GM12878 (cell line): ENCODE results near the gene MTR. TPM values are rescaled to one million over a fixed set of nuclear protein-coding genes. Genes with fewer than 3 reads are reported as not detected.

ENCODE experiments used
- ATAC-seq: fragments of 200-7000 bp; cut with Tn5 transposase; 3 replicates; pipeline ENCODE4 v1.9.1; 2020; ENCODE audit warnings: mild to moderate bottlenecking, moderate library complexity
- BruUV-seq: library from RNA; stranded (reverse); fragments of 400-500 nt; replicated peaks from 2 replicates; lab custom pipeline; 2021; lab: Mats Ljungman, UMichigan
- CTCF ChIA-PET: fragments of 300-600 bp; sonication (Branson Sonifier 250); formaldehyde crosslinking; extraction: SDS; loops from one replicate; lab custom pipeline; 2021; ENCODE audit warnings: inconsistent platforms; lab: Yijun Ruan, JAX
- POLR2A ChIA-PET: fragments of 350-600 bp; formaldehyde crosslinking; extraction: SDS; loops from one replicate; lab custom pipeline; 2021; ENCODE audit warnings: inconsistent platforms; lab: Charles Lee
- RAD21 ChIA-PET: fragments of 300-600 bp; sonication (Branson Sonifier 250); formaldehyde crosslinking; loops from one replicate; lab custom pipeline; 2023; ENCODE audit warnings: antibody characterized with exemption; ENCODE audit not compliant: unreplicated experiment; lab: Charles Lee
- SMC1A ChIA-PET: fragments of 300-600 bp; sonication (Branson Sonifier 250); formaldehyde crosslinking; loops from one replicate; lab custom pipeline; 2023; ENCODE audit not compliant: unreplicated experiment, uncharacterized antibody; lab: Charles Lee
- DNase-seq: peaks from one replicate; pipeline ENCODE4 v3.0.0-alpha.2; 2011; ENCODE audit warnings: low read depth, low spot score
- FAIRE-seq: peaks from 3 replicates; lab custom pipeline; 2011; peaks lifted over from hg19 to GRCh38; lab: Jason Lieb, UNC
- H2AFZ ChIP-seq: 2 replicates; pipeline ENCODE4 v1.6.0; 2011; ENCODE audit warnings: low read depth, low read length, control low read depth; ENCODE audit not compliant: control insufficient read depth
- H3K27ac ChIP-seq: 2 replicates; pipeline ENCODE4 v1.5.1; 2011; ENCODE audit warnings: control low read depth; ENCODE audit not compliant: control insufficient read depth, insufficient read depth
- H3K27me3 ChIP-seq, 2 experiments: replicated peaks in 1 of 2; 2 replicates each; pipeline versions ENCODE4 v1.6.0 to v1.6.1; 2011; ENCODE audit warnings: low read length in 1 of 2; ENCODE audit not compliant: control insufficient read depth in 2 of 2, insufficient read depth in 2 of 2
- H3K36me3 ChIP-seq, 2 experiments: 2 replicates each; pipeline ENCODE4 v1.5.1; 2011; ENCODE audit warnings: low read length in 1 of 2; ENCODE audit not compliant: control insufficient read depth in 2 of 2, insufficient read depth in 2 of 2
- H3K4me1 ChIP-seq: 2 replicates; pipeline ENCODE4 v1.6.1; 2011; ENCODE audit warnings: mild to moderate bottlenecking, low read length, moderate library complexity, mixed read lengths; ENCODE audit not compliant: control insufficient read depth, insufficient read depth
- H3K4me2 ChIP-seq: 2 replicates; pipeline ENCODE4 v1.6.0; 2011; ENCODE audit warnings: control low read depth; ENCODE audit not compliant: control insufficient read depth, insufficient read depth
- H3K4me3 ChIP-seq: fragments of 200-600 bp; sonication (generic); 2 replicates; pipeline ENCODE4 v1.5.1; 2016
- H3K79me2 ChIP-seq: 2 replicates; pipeline ENCODE4 v1.6.0; 2011; ENCODE audit warnings: low read length; ENCODE audit not compliant: control insufficient read depth, insufficient read depth
- H3K9ac ChIP-seq: 2 replicates; pipeline ENCODE4 v1.8.0; 2011; ENCODE audit warnings: low read length, control low read depth, mixed read lengths; ENCODE audit not compliant: control insufficient read depth, insufficient read depth
- H3K9me3 ChIP-seq: replicated peaks from 3 replicates; pipeline ENCODE4 v1.5.1; 2011; ENCODE audit warnings: mild to moderate bottlenecking, low read length; ENCODE audit not compliant: control insufficient read depth, insufficient read depth
- H4K20me1 ChIP-seq: 2 replicates; pipeline ENCODE4 v1.6.0; 2011; ENCODE audit not compliant: control insufficient read depth, insufficient read depth
- ATF2 ChIP-seq: IDR thresholded peaks from 2 replicates; pipeline ENCODE4 v1.6.1; 2012; ENCODE audit warnings: low read length, inconsistent platforms
- CBX5 ChIP-seq: sonication (generic); IDR thresholded peaks from 2 replicates; pipeline ENCODE4 v1.6.1; 2016; ENCODE audit warnings: low read depth, moderate library complexity, mild to moderate bottlenecking, inconsistent platforms
- CEBPB ChIP-seq, 2 experiments: fragments of 150-350 bp in 1 of 2; IDR thresholded peaks; 2 replicates each; pipeline ENCODE4 v1.6.1; 2012 to 2014; ENCODE audit warnings: low read depth in 2 of 2, low read length in 2 of 2, borderline replicate concordance in 1 of 2, inconsistent platforms in 1 of 2
- CREB1 ChIP-seq: IDR thresholded peaks from 2 replicates; pipeline ENCODE4 v1.6.1; 2012; ENCODE audit warnings: low read depth, mild to moderate bottlenecking, inconsistent platforms
- E2F4 ChIP-seq: IDR thresholded peaks from 2 replicates; pipeline ENCODE4 v1.6.1; 2012; ENCODE audit warnings: low read depth, low read length, improper control_type of control experiment
- EZH2 ChIP-seq: IDR thresholded peaks from 2 replicates; pipeline ENCODE4 v1.6.1; 2012; ENCODE audit warnings: low read depth, mild to moderate bottlenecking, control low read depth, inconsistent platforms, low read length, borderline replicate concordance; ENCODE audit not compliant: control insufficient read depth
- HDAC6 ChIP-seq: fragments of 200-600 bp; sonication (generic); IDR thresholded peaks from one replicate; pipeline ENCODE4 v1.8.0; 2017; ENCODE audit warnings: antibody characterized with exemption; ENCODE audit not compliant: unreplicated experiment
- KDM1A ChIP-seq: fragments of 200-600 bp; sonication (generic); IDR thresholded peaks from 2 replicates; pipeline ENCODE4 v1.6.1; 2016; ENCODE audit warnings: borderline replicate concordance
- NR2C1 ChIP-seq: fragments of 450-650 bp; IDR thresholded peaks from 2 replicates; pipeline ENCODE4 v1.6.1; 2017; ENCODE audit warnings: antibody characterized with exemption, mild to moderate bottlenecking, moderate library complexity
- SRF ChIP-seq, 2 experiments: IDR thresholded peaks; 2 replicates each; pipeline ENCODE4 v1.6.1; 2011; ENCODE audit warnings: low read depth in 2 of 2, low read length in 2 of 2, mild to moderate bottlenecking in 1 of 2, moderate library complexity in 1 of 2
- USF1 ChIP-seq: IDR thresholded peaks from 2 replicates; pipeline ENCODE4 v1.6.1; 2011; ENCODE audit warnings: borderline replicate concordance, low read depth, mild to moderate bottlenecking, moderate library complexity, mixed read lengths, low read length; ENCODE audit not compliant: insufficient read depth; ENCODE audit errors: extremely low read length
- WRNIP1 ChIP-seq: IDR thresholded peaks from 2 replicates; pipeline ENCODE4 v1.6.1; 2011; ENCODE audit warnings: low read depth, low read length, improper control_type of control experiment, borderline replicate concordance
- ZNF384 ChIP-seq: IDR thresholded peaks from 2 replicates; pipeline ENCODE4 v1.6.1; 2012; ENCODE audit warnings: low read depth, mild to moderate bottlenecking, low read length, improper control_type of control experiment, borderline replicate concordance
- WGBS: methylation state at CpG from one replicate; pipeline ENCODE4 v1.1.6; 2016; ENCODE audit warnings: low lambda C conversion rate; ENCODE audit not compliant: insufficient replicate concordance, insufficient coverage; ENCODE audit errors: missing lambda C conversion rate; 5-methylcytosine and 5-hydroxymethylcytosine counted together
- in situ Hi-C: fragments of 300-500 bp; cut with MboI; formaldehyde crosslinking; loops from 9 replicates; pipeline ENCODE4 v1.14.3; 2018; ENCODE audit warnings: mixed read lengths
- intact Hi-C: fragments of 100-400 bp; cut with micrococcal nuclease; formaldehyde crosslinking; loops from one replicate; pipeline ENCODE4 v1.14.2; 2022; ENCODE audit not compliant: unreplicated experiment
- polyA plus RNA-seq, 11 experiments: library from polyadenylated mRNA; depleted of rRNA in 4 of 11; unstranded in 6 of 11; stranded (reverse) in 5 of 11; fragments of >200 nt; fragmentation: Nextera tagmentation in 4 of 11; fragmentation: Illumina TruSeq in 1 of 11; extraction: Ambion mirVana in 4 of 11; extraction: Trizol in 1 of 11; gene quantifications; 1 replicate in 1 of 11; 2 replicates in 10 of 11; pipeline versions ENCODE4 v1.2.1 to v1.2.3, GENCODE V29; 2011 to 2016; ENCODE audit warnings: inconsistent platforms in 2 of 11, missing spikeins in 2 of 11, low read depth in 1 of 11
- total RNA-seq, 4 experiments: library from RNA; depleted of rRNA in 3 of 4; stranded (reverse); fragments of >200 nt in 3 of 4; fragmentation: Illumina TruSeq in 1 of 4; extraction: Trizol in 1 of 4; gene quantifications; 2 replicates each; pipeline versions ENCODE4 v1.2.1 to v1.2.3, GENCODE V29; 2013 to 2021

The MTR gene
- total and polyA plus RNA-seq, 10 of the 15 experiments (the other 5 are each of a cell fraction or from before 2014, with no cell fraction given): 2.4 to 38.7 (median 16.5) TPM

- TF ChIP-seq ATF2 (no peak), HDAC6 (no peak)
These were observed 118.4 kb downstream of the MTR start (continued) for GRCh38 chr1:236913371-236914037.

- Histone ChIP-seq H3K27ac (no peak overlapping the region), H3K79me2 (no peaks in the 10 kb centered on the region), H3K9me3 (no peaks in the 10 kb centered on the region; the same call in 2 of the 3 replicates), H3K36me3 (no peaks in the 10 kb centered on the region), H3K4me3 (no peak overlapping the region), H3K9ac (no peak overlapping the region), H2AFZ (no peak overlapping the region), H3K27me3 (no peaks in the 10 kb centered on the region), H3K4me1 (no peaks in the 10 kb centered on the region), H3K4me2 (no peak overlapping the region), H4K20me1 (no peaks in the 10 kb centered on the region)
- DNase-seq: no peak
- no peak for FAIRE-seq
- ChIA-PET SMC1A (no interaction called here), CTCF (no interaction called here), RAD21 (no interaction called here), POLR2A (no interaction called here)
- WGBS: 20% methylated on average over 2 of the region's 2 CpGs
- no peak for ATAC-seq
- intact Hi-C loops (no loop called here), in situ Hi-C loops (no loop called here)
- TF ChIP-seq WRNIP1 (no peak), NR2C1 (no peak), KDM1A (no peak), E2F4 (no peak), EZH2 (no peak), CEBPB (IDR thresholded peaks at IDR 0.05; ENCODE audit: borderline replicate concordance in 1 of 2, low read depth in 2 of 2, low read length in 2 of 2) (no peak), ZNF384 (no peak), CBX5 (no peak), USF1 (no peak), SRF (IDR thresholded peaks at IDR 0.05; ENCODE audit: low read depth in 2 of 2, low read length in 2 of 2) (no peak), CREB1 (no peak)
- no TSS peak for BruUV-seq
These were observed 119.3 kb downstream of the MTR start for GRCh38 chr1:236914375-236914774.
